ENCODE data around the gene ADARB2.

- no peak for TF ChIP-seq CTCF (IDR thresholded peaks at IDR 0.05; ENCODE audit: low read depth, low read length, missing input control)
- no peak for TF ChIP-seq YY1 (IDR thresholded peaks at IDR 0.05)
- TF ChIP-seq TAF1 (conservative IDR thresholded peaks at IDR 0.05), result no peak
- no peak for TF ChIP-seq ATF3 (IDR thresholded peaks at IDR 0.05)
- TF ChIP-seq RAD21 (IDR thresholded peaks at IDR 0.05), result no peak
Observed at GRCh38 chr10:1544209-1544673, 193.1 kb downstream of the ADARB2 start.
